Measurements from ENCODE around the gene SLC2A5. TPM values are rescaled to one million over a fixed set of nuclear protein-coding genes. Genes with fewer than 3 reads are reported as not detected.
"Not testable (repeated sequence)": the region's sequence is repeated elsewhere in the genome, so short reads cannot be mapped to it uniquely, and the experiment has no call there.

The SLC2A5 gene
- polyA plus RNA-seq, 3 donors: 0.75 to 1.3 (median 0.81) TPM

DNA sequence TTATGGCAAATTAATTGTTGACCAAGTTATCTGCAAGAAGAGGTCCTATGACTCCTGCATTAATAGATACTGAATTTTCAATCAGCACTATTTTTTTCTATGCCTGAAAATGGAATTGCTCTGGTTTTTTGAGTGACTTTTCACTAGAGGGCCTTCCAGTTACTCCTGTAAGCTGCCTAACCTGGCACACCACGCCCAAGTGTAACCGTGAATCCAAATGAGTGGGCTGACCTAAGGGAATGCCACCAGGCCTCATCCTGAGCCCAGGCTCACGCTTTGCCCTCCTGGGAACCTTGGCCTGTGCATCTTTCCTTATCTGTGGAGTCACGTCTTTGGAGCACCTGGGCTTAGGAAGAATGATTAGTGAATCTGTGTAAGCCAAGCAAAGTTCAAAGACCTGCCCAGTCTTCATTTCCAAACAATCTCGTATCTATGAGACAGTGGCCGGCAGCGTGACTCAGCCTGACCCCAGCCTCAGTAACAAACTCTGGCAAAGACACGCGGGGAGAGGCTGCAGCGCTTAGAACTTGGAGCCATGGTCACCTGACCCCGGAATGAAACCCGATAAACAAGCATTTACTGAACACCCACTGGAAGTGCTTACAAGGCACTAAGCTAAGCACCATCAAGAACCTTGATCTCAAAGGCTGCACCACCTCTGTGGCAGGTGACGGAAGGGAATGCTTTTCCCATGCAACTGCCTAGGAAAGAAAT lies 75.3 kb downstream of the SLC2A5 start:
- H3K4me3 ChIP-seq (replicated peaks in 1 of 3; ENCODE audit: low read depth in 2 of 3, low read length in 3 of 3); H3K4me3 Mint-ChIP-seq; intact Hi-C loops (cut with micrococcal nuclease); H3K4me1 ChIP-seq (ENCODE audit: control insufficient read depth in 1 of 2, insufficient read depth in 2 of 2, low read length in 2 of 2); H3K9me3 Mint-ChIP-seq; H4K20me1 ChIP-seq (ENCODE audit: insufficient read depth, low read length); H3K27me3 ChIP-seq (ENCODE audit: control insufficient read depth in 2 of 2, insufficient read depth in 2 of 2, low read length in 2 of 2); DNase-seq; H3K36me3 ChIP-seq (replicated peaks in 1 of 2; ENCODE audit: control insufficient read depth in 1 of 2, insufficient read depth in 2 of 2, low read length in 2 of 2); H2AFZ ChIP-seq (ENCODE audit: insufficient read depth, low read depth, low read length, poor library complexity, severe bottlenecking); H3K9me3 ChIP-seq (replicated peaks in 1 of 2; ENCODE audit: control insufficient read depth in 1 of 2, insufficient read depth in 1 of 2, low read length in 2 of 2); H3K4me1 Mint-ChIP-seq; H3K79me2 ChIP-seq (ENCODE audit: insufficient read depth, low read length); H3K4me2 ChIP-seq (replicated peaks; ENCODE audit: extremely low read depth, low read length, poor library complexity, severe bottlenecking); H3K27ac Mint-ChIP-seq; H3K36me3 Mint-ChIP-seq; H3K9ac ChIP-seq (ENCODE audit: insufficient read depth, low read length, poor library complexity, severe bottlenecking); H3K27me3 Mint-ChIP-seq (ENCODE audit: low read depth in 3 of 3); H3K27ac ChIP-seq (ENCODE audit: low read depth in 1 of 2, low read length in 2 of 2): not testable (repeated sequence)
- no CpG with 5 or more reads among the region's 13 CpGs for WGBS (ENCODE audit: insufficient coverage)

DNA sequence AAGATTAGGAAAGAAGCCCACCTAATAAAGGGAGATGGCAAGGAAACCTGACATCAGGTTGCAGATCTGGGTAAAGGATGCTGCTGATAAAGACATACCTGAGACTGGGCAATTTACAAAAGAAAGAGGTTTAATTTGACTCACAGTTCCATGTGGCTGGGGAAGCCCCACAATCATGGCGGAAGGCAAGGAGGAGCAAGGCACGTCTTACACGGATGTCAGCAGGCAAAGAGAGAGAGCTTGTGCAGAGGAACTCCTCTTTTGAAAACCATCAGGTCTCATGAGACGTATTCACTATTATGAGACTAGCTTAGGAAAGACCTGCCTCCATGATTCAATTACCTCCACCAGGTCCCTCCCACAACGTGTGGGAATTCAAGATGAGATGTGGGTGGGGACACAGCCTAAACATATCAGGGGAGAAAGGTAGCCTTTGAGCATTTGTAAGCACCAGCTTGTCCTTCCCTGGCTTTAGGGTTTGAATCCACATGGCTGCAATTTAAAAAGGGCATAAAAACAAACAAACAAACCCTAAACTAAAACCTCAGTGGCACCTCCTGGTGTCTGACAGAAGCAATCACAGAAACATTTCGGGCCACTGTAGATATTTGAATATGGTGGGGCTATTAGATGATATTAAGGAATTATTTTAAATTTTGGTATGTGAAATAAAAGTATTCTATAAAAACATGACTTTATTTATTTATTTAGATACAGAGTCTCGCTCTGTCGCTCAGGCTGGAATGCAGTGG lies 76.3 kb downstream of the SLC2A5 start:
- Histone ChIP-seq H3K4me1 (ENCODE audit: control insufficient read depth in 1 of 2, insufficient read depth in 2 of 2, low read length in 2 of 2) (no peaks in the 10 kb centered on the region), H3K36me3 (replicated peaks in 1 of 2; ENCODE audit: control insufficient read depth in 1 of 2, insufficient read depth in 2 of 2, low read length in 2 of 2) (no peaks in the 10 kb centered on the region), H3K27me3 (ENCODE audit: control insufficient read depth in 2 of 2, insufficient read depth in 2 of 2, low read length in 2 of 2) (no peaks in the 10 kb centered on the region), H3K79me2 (ENCODE audit: insufficient read depth, low read length) (no peaks in the 10 kb centered on the region), H3K4me3 (replicated peaks in 1 of 3; ENCODE audit: low read depth in 2 of 3, low read length in 3 of 3) (no peak overlapping the region), H3K9me3 (replicated peaks in 1 of 2; ENCODE audit: control insufficient read depth in 1 of 2, insufficient read depth in 1 of 2, low read length in 2 of 2) (no peaks in the 10 kb centered on the region), H3K27ac (ENCODE audit: low read depth in 1 of 2, low read length in 2 of 2) (no peak overlapping the region), H3K9ac (ENCODE audit: insufficient read depth, low read length, poor library complexity, severe bottlenecking) (no peak overlapping the region), H3K4me2 (replicated peaks; ENCODE audit: extremely low read depth, low read length, poor library complexity, severe bottlenecking) (no peak overlapping the region), H4K20me1 (ENCODE audit: insufficient read depth, low read length) (no peaks in the 10 kb centered on the region), H2AFZ (ENCODE audit: insufficient read depth, low read depth, low read length, poor library complexity, severe bottlenecking) (no peak overlapping the region)
- DNase-seq: no peak
- intact Hi-C loops (cut with micrococcal nuclease): no loop called here
- TF ChIP-seq, protein P1, sequence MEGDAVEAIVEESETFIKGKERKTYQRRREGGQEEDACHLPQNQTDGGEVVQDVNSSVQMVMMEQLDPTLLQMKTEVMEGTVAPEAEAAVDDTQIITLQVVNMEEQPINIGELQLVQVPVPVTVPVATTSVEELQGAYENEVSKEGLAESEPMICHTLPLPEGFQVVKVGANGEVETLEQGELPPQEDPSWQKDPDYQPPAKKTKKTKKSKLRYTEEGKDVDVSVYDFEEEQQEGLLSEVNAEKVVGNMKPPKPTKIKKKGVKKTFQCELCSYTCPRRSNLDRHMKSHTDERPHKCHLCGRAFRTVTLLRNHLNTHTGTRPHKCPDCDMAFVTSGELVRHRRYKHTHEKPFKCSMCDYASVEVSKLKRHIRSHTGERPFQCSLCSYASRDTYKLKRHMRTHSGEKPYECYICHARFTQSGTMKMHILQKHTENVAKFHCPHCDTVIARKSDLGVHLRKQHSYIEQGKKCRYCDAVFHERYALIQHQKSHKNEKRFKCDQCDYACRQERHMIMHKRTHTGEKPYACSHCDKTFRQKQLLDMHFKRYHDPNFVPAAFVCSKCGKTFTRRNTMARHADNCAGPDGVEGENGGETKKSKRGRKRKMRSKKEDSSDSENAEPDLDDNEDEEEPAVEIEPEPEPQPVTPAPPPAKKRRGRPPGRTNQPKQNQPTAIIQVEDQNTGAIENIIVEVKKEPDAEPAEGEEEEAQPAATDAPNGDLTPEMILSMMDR (IDR thresholded peaks at IDR 0.05): peak; percentile 54
- H3K36me3 Mint-ChIP-seq: no peaks in the 10 kb centered on the region
- no peak overlapping the region for H3K4me3 Mint-ChIP-seq
- WGBS (ENCODE audit: insufficient coverage): 94% methylated on average over 5 of the region's 8 CpGs
- peaks cover under 1% of the 10 kb centered on the region for H3K4me1 Mint-ChIP-seq
- H3K27ac Mint-ChIP-seq: peak overlapping the region in 1 of 7 donors; percentile 52
- peaks cover 0 to 6% (median 0%) of the 10 kb centered on the region in 7 donors for H3K9me3 Mint-ChIP-seq
- H3K27me3 Mint-ChIP-seq (ENCODE audit: low read depth in 3 of 3): peaks cover 2 to 5% (median 3%) of the 10 kb centered on the region in 3 donors
